ENCODE results near the gene SLC18A3. TPM values are rescaled to one million over a fixed set of nuclear protein-coding genes. Genes with fewer than 3 reads are reported as not detected.

SLC18A3 gene
- total and polyA plus RNA-seq, 7 experiments from 2014 or later: not detected

GRCh38 chr10:49569031-49569631 lies 41.0 kb upstream of the SLC18A3 start:
- H3K4me1 ChIP-seq (ENCODE audit: control insufficient read depth in 2 of 2, insufficient read depth in 2 of 2, low read length in 2 of 2): no peaks in the 10 kb centered on the region
- DNase-seq (no peak), ATAC-seq (no peak)
- H3K9me3 ChIP-seq (ENCODE audit: control insufficient read depth in 2 of 3, low read length in 3 of 3): no peaks in the 10 kb centered on the region
- Mint-ChIP-seq H3K27me3 (peaks cover 10 to 26% (median 14%) of the 10 kb centered on the region in 5 donors), H3K4me1 (peaks cover 0 to 4% (median 0%) of the 10 kb centered on the region in 7 donors), H3K9me3 (peaks cover 0 to 5% (median 0%) of the 10 kb centered on the region in 11 donors), H3K4me3 (no peak overlapping the region), H3K36me3 (no peaks in the 10 kb centered on the region), H3K27ac (peak overlapping the region in 1 of 9 donors; percentile 20)
- H3K27me3 ChIP-seq (ENCODE audit: control insufficient read depth in 2 of 2, insufficient read depth in 2 of 2, low read length in 2 of 2): no peaks in the 10 kb centered on the region
- H3K36me3 ChIP-seq (ENCODE audit: control insufficient read depth in 2 of 3, insufficient read depth in 3 of 3, low read length in 3 of 3): no peaks in the 10 kb centered on the region
- H3K27ac ChIP-seq (ENCODE audit: low read depth, low read length): no peak overlapping the region
- ChIA-PET POLR2A (interaction anchor here (0.6 kb wide), 2 partner anchors 23 to 26 kb away, joined by 3 to 4 read pairs; no protein-coding TSS in a partner anchor), CTCF (no interaction called here)
- no peak overlapping the region for H3K4me3 ChIP-seq (ENCODE audit: low read length)
- intact Hi-C loops (cut with micrococcal nuclease): no loop called here

- no peak for DNase-seq
- H3K27me3 ChIP-seq (ENCODE audit: control insufficient read depth in 2 of 2, insufficient read depth in 2 of 2, low read length in 2 of 2): no peaks in the 10 kb centered on the region
- no peak overlapping the region for H3K4me3 ChIP-seq (ENCODE audit: low read length)
- Mint-ChIP-seq H3K27me3 (peaks cover 8 to 25% (median 12%) of the 10 kb centered on the region in 5 donors), H3K9me3 (peaks cover 0 to 5% (median 0%) of the 10 kb centered on the region in 11 donors), H3K4me3 (no peak overlapping the region), H3K27ac (peak overlapping the region in 1 of 9 donors; percentile 14), H3K36me3 (no peaks in the 10 kb centered on the region), H3K4me1 (peaks cover 0 to 4% (median 0%) of the 10 kb centered on the region in 7 donors)
- H3K9me3 ChIP-seq (ENCODE audit: control insufficient read depth in 2 of 3, low read length in 3 of 3): no peaks in the 10 kb centered on the region
- no peaks in the 10 kb centered on the region for H3K36me3 ChIP-seq (ENCODE audit: control insufficient read depth in 2 of 3, insufficient read depth in 3 of 3, low read length in 3 of 3)
- H3K27ac ChIP-seq (ENCODE audit: low read depth, low read length): no peak overlapping the region
- CTCF ChIA-PET: no interaction called here
- H3K4me1 ChIP-seq (ENCODE audit: control insufficient read depth in 2 of 2, insufficient read depth in 2 of 2, low read length in 2 of 2): no peaks in the 10 kb centered on the region
- POLR2A ChIA-PET: no interaction called here
- intact Hi-C loops (cut with micrococcal nuclease): no loop called here
- no peak for ATAC-seq
These were observed 38.7 kb upstream of the SLC18A3 start for GRCh38 chr10:49571388-49571787.

- Histone ChIP-seq H3K27ac (ENCODE audit: low read depth, low read length) (no peak overlapping the region), H3K27me3 (ENCODE audit: control insufficient read depth in 2 of 2, insufficient read depth in 2 of 2, low read length in 2 of 2) (no peaks in the 10 kb centered on the region), H3K4me3 (ENCODE audit: low read length) (no peak overlapping the region), H3K36me3 (ENCODE audit: control insufficient read depth in 2 of 3, insufficient read depth in 3 of 3, low read length in 3 of 3) (no peaks in the 10 kb centered on the region), H3K9me3 (ENCODE audit: control insufficient read depth in 2 of 3, low read length in 3 of 3) (no peaks in the 10 kb centered on the region), H3K4me1 (ENCODE audit: control insufficient read depth in 2 of 2, insufficient read depth in 2 of 2, low read length in 2 of 2) (no peaks in the 10 kb centered on the region)
- ATAC-seq: no peak
- Mint-ChIP-seq H3K4me3 (no peak overlapping the region), H3K9me3 (peaks cover 0 to 5% (median 0%) of the 10 kb centered on the region in 11 donors), H3K4me1 (peaks cover 0 to 4% (median 0%) of the 10 kb centered on the region in 7 donors), H3K27me3 (peaks cover 6 to 20% (median 8%) of the 10 kb centered on the region in 5 donors), H3K36me3 (no peaks in the 10 kb centered on the region), H3K27ac (no peak overlapping the region)
- DNase-seq: no peak
- POLR2A ChIA-PET: no interaction called here
- CTCF ChIA-PET: no interaction called here
- intact Hi-C loops (cut with micrococcal nuclease): no loop called here
These were observed 37.5 kb upstream of the SLC18A3 start for GRCh38 chr10:49572594-49573114.

- H3K27me3 ChIP-seq (ENCODE audit: control insufficient read depth in 2 of 2, insufficient read depth in 2 of 2, low read length in 2 of 2): no peaks in the 10 kb centered on the region
- no peak overlapping the region for H3K4me3 Mint-ChIP-seq
- ChIA-PET CTCF (no interaction called here), POLR2A (no interaction called here)
- no peak for DNase-seq
- peaks cover 0 to 1% (median 0%) of the 10 kb centered on the region in 7 donors for H3K4me1 Mint-ChIP-seq
- peaks cover 0 to 2% (median 0%) of the 10 kb centered on the region in 11 donors for H3K9me3 Mint-ChIP-seq
- no peak overlapping the region for H3K27ac Mint-ChIP-seq
- H3K4me3 ChIP-seq (ENCODE audit: low read length): no peak overlapping the region
- no peak overlapping the region for H3K27ac ChIP-seq (ENCODE audit: low read depth, low read length)
- no peaks in the 10 kb centered on the region for H3K9me3 ChIP-seq (ENCODE audit: control insufficient read depth in 2 of 3, low read length in 3 of 3)
- ATAC-seq: no peak
- H3K4me1 ChIP-seq (ENCODE audit: control insufficient read depth in 2 of 2, insufficient read depth in 2 of 2, low read length in 2 of 2): no peaks in the 10 kb centered on the region
- peaks cover 7 to 26% (median 21%) of the 10 kb centered on the region in 5 donors for H3K27me3 Mint-ChIP-seq
- intact Hi-C loops (cut with micrococcal nuclease): no loop called here
- no peaks in the 10 kb centered on the region for H3K36me3 Mint-ChIP-seq
- no peaks in the 10 kb centered on the region for H3K36me3 ChIP-seq (ENCODE audit: control insufficient read depth in 2 of 3, insufficient read depth in 3 of 3, low read length in 3 of 3)
These were observed 34.5 kb upstream of the SLC18A3 start for GRCh38 chr10:49575489-49576072.

GRCh38 chr10:49577182-49577925 lies 32.8 kb upstream of the SLC18A3 start:
- DNase-seq (no peak), ATAC-seq (no peak)
- H3K4me3 ChIP-seq (ENCODE audit: low read length): no peak overlapping the region
- Mint-ChIP-seq H3K36me3 (no peaks in the 10 kb centered on the region), H3K4me3 (no peak overlapping the region), H3K27me3 (peaks cover 10 to 29% (median 26%) of the 10 kb centered on the region in 5 donors), H3K4me1 (peaks cover 0 to 4% (median 0%) of the 10 kb centered on the region in 7 donors), H3K27ac (no peak overlapping the region), H3K9me3 (peaks cover 0 to 2% (median 0%) of the 10 kb centered on the region in 11 donors)
- no peaks in the 10 kb centered on the region for H3K9me3 ChIP-seq (ENCODE audit: control insufficient read depth in 2 of 3, low read length in 3 of 3)
- H3K27me3 ChIP-seq (ENCODE audit: control insufficient read depth in 2 of 2, insufficient read depth in 2 of 2, low read length in 2 of 2): no peaks in the 10 kb centered on the region
- no peak overlapping the region for H3K27ac ChIP-seq (ENCODE audit: low read depth, low read length)
- POLR2A ChIA-PET: interaction anchor here (1.1 kb wide), 1 partner anchor 9 kb away, joined by 3 read pairs; no protein-coding TSS in a partner anchor
- intact Hi-C loops (cut with micrococcal nuclease): no loop called here
- no peaks in the 10 kb centered on the region for H3K4me1 ChIP-seq (ENCODE audit: control insufficient read depth in 2 of 2, insufficient read depth in 2 of 2, low read length in 2 of 2)
- CTCF ChIA-PET: no interaction called here
- no peaks in the 10 kb centered on the region for H3K36me3 ChIP-seq (ENCODE audit: control insufficient read depth in 2 of 3, insufficient read depth in 3 of 3, low read length in 3 of 3)

GRCh38 chr10:49578392-49578791 lies 31.7 kb upstream of the SLC18A3 start:
- no peak overlapping the region for H3K27ac Mint-ChIP-seq
- no peak overlapping the region for H3K4me3 ChIP-seq (ENCODE audit: low read length)
- H3K27me3 ChIP-seq (ENCODE audit: control insufficient read depth in 2 of 2, insufficient read depth in 2 of 2, low read length in 2 of 2): no peaks in the 10 kb centered on the region
- no peak for DNase-seq
- H3K36me3 Mint-ChIP-seq: no peaks in the 10 kb centered on the region
- ChIA-PET POLR2A (interaction anchor here (1.1 kb wide), 1 partner anchor 10 kb away, joined by 3 read pairs; no protein-coding TSS in a partner anchor), CTCF (no interaction called here)
- H3K4me3 Mint-ChIP-seq: no peak overlapping the region
- H3K4me1 Mint-ChIP-seq: peaks cover 0 to 7% (median 0%) of the 10 kb centered on the region in 7 donors
- H3K27ac ChIP-seq (ENCODE audit: low read depth, low read length): no peak overlapping the region
- peaks cover 0 to 2% (median 0%) of the 10 kb centered on the region in 11 donors for H3K9me3 Mint-ChIP-seq
- peaks cover 14 to 36% (median 28%) of the 10 kb centered on the region in 5 donors for H3K27me3 Mint-ChIP-seq
- H3K36me3 ChIP-seq (ENCODE audit: control insufficient read depth in 2 of 3, insufficient read depth in 3 of 3, low read length in 3 of 3): no peaks in the 10 kb centered on the region
- intact Hi-C loops (cut with micrococcal nuclease): no loop called here
- ATAC-seq: no peak
- no peaks in the 10 kb centered on the region for H3K9me3 ChIP-seq (ENCODE audit: control insufficient read depth in 2 of 3, low read length in 3 of 3)
- H3K4me1 ChIP-seq (ENCODE audit: control insufficient read depth in 2 of 2, insufficient read depth in 2 of 2, low read length in 2 of 2): no peaks in the 10 kb centered on the region

Measured in naive thymus-derived CD4-positive, alpha-beta T cell (primary cell).